Stimulated activated CD4-positive, alpha-beta T cell treated with anti-CD3 and anti-CD28 coated beads, Interleukin-4, amount 100 ng/mL, for 4 hours (primary cell): ENCODE measurements around the gene CRADD.
"Not testable (repeated sequence)": the region's sequence is repeated elsewhere in the genome, so short reads cannot be mapped to it uniquely, and the experiment has no call there.

ENCODE experiments used
- DNase-seq, 2 experiments: peaks; one replicate each; pipeline ENCODE4 v3.0.0-alpha.2; 2020

Gene CRADD

GRCh38 chr12:93740751-93741150 is 63.6 kb downstream of the CRADD start:
- DNase-seq: no peak

- DNase-seq: no peak
Measured at GRCh38 chr12:93741659-93742109, 64.5 kb downstream of the CRADD start.

- peak; percentile 44 to 48 for DNase-seq
Measured at GRCh38 chr12:93742110-93742934, 65.1 kb downstream of the CRADD start.

- no peak for DNase-seq
Measured at GRCh38 chr12:93743229-93743998, 66.2 kb downstream of the CRADD start.

GRCh38 chr12:93743999-93744689 is 67.0 kb downstream of the CRADD start:
- DNase-seq: no peak

- DNase-seq: no peak
Measured at GRCh38 chr12:93745286-93745685, 68.1 kb downstream of the CRADD start.

- no peak for DNase-seq
Measured at GRCh38 chr12:93746572-93747168, 69.5 kb downstream of the CRADD start.

- DNase-seq: no peak
Measured at GRCh38 chr12:93748672-93749383, 71.7 kb downstream of the CRADD start.

- no peak for DNase-seq
Measured at GRCh38 chr12:93749515-93749914, 72.3 kb downstream of the CRADD start.

GRCh38 chr12:93750056-93750455 is 72.9 kb downstream of the CRADD start:
- no peak for DNase-seq

- no peak for DNase-seq
Measured at GRCh38 chr12:93751864-93752610, 74.9 kb downstream of the CRADD start.

GRCh38 chr12:93753285-93753684 is 76.1 kb downstream of the CRADD start:
- DNase-seq: no peak

- no peak for DNase-seq
Measured at GRCh38 chr12:93753838-93754429, 76.8 kb downstream of the CRADD start.

GRCh38 chr12:93754859-93755258 is 77.7 kb downstream of the CRADD start:
- DNase-seq: not testable (repeated sequence)

- no peak for DNase-seq
Measured at GRCh38 chr12:93756288-93756687, 79.1 kb downstream of the CRADD start.

GRCh38 chr12:93757792-93758694 is 80.9 kb downstream of the CRADD start:
- DNase-seq: no peak

- DNase-seq: no peak
Measured at GRCh38 chr12:93758801-93759373, 81.7 kb downstream of the CRADD start.

GRCh38 chr12:93759512-93760081 is 82.4 kb downstream of the CRADD start:
- DNase-seq: no peak

GRCh38 chr12:93760275-93760875 is 83.2 kb downstream of the CRADD start:
- no peak for DNase-seq
